Measurements from ENCODE around the gene DOCK11.

Gene DOCK11

DNA sequence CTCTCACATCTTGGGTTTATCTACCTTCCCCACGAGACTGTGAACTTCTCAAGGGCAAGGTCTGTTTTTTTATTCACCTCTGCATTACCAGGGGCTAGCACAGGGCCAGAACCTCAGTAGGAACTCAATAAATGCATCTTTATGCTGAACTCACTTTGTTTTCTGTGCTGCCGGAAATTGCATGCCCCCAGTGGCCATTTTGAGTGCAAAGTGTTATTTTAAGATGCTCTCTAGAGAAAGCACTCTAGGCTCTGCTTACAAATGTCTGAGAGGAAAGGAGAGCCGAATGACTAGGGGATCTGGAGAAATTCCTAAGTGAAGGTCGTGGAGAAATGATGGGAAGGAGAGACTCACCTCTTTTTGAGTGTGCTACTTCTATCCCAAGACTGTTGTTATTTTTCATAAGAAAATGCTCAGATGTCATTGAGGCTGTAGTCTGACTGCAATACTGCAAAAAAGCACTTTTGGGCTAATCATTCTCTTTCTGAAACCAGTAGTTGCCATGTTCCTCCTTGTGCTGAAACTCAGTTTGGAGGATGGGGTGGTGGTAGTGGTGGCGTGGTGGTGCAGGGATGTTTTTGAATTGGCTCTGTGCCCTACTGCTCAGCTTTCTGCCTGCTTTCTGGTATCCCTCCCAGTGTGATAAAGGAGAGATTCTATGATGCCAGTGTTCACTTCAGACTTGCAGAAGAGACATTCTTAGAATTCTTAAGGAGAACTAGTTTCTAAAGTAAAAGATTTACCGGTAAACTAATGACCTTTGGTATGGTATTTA, 41.3 kb downstream of the DOCK11 start:
- Mint-ChIP-seq H3K4me1 (peaks cover 50% of the 10 kb centered on the region), H3K9me3 (peaks cover 0 to 5% of the 10 kb centered on the region in 2 donors), H3K27ac (peak overlapping the region; percentile 94 to 98), H3K4me3 (peak overlapping the region; percentile 73 to 76), H3K27me3 (no peaks in the 10 kb centered on the region)
- ATAC-seq: peak; percentile 75
- peak; percentile 18 to 49 for DNase-seq

DNA sequence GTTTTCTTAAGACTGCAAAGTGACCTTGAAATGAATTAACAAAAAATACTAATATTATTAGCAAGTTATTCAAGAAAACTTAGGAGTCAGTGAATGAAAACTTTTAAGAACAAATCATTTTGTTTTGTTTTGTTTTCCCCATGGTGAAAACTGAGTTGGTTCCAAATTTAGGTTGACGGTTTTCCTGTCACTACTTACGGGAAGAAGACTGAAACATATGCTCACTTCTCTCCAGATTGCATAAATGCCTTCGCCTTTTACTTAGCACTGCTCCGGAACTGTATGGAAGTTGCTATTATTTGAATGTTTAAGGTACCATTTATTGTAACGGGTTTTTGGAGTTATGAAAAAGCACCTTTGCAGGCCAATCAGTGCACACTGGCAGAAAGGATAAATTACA, 42.8 kb downstream of the DOCK11 start:
- no peak overlapping the region for H3K27ac Mint-ChIP-seq
- H3K4me1 Mint-ChIP-seq: peaks cover 44% of the 10 kb centered on the region
- DNase-seq: no peak
- ATAC-seq: no peak
- H3K9me3 Mint-ChIP-seq: no peaks in the 10 kb centered on the region
- peak overlapping the region in 1 of 2 donors; percentile 26 for H3K4me3 Mint-ChIP-seq
- H3K27me3 Mint-ChIP-seq: no peaks in the 10 kb centered on the region

DNA sequence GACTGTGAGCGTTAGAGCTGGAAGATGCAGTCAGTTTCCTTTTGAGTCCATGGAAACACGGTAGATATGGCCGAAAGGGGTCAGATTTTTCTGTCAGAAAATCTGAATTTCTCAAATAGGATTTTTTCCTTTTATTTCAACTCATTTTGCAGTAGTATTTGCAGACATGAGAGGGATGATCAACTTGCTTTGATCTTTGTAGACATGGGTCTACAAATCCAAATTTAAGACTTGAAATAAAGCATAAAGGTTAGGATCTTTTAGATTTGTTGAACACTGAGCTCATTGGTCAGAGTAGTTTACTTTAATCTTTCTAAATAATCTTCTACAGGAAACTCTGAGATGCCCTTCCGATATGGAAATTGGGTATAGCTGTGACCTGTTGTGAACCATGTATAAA, 44.7 kb downstream of the DOCK11 start:
- no peak overlapping the region for H3K27ac Mint-ChIP-seq
- no peak overlapping the region for H3K4me3 Mint-ChIP-seq
- ATAC-seq (no peak), DNase-seq (no peak)
- H3K9me3 Mint-ChIP-seq: no peaks in the 10 kb centered on the region
- peaks cover 32% of the 10 kb centered on the region for H3K4me1 Mint-ChIP-seq
- no peaks in the 10 kb centered on the region for H3K27me3 Mint-ChIP-seq

DNA sequence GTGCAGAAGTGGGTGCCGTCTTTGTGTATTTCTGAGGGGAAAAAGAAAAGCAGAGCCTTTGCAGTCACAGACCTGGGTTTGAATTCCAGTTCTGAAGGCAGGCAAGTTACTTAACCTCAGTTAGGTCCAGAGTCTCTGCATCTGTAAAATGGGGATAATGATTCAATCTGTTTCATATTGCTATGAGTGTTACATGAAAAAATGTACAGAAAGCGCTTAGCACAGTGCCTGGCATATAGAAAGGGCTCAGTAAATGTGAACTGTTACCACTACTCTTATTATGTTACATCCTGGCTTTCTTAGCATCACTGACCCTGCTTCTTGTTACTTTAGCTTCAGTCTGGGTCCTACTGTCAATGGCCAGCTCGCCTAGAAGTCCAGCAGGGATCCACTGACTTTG, 45.9 kb downstream of the DOCK11 start:
- Mint-ChIP-seq H3K27me3 (no peaks in the 10 kb centered on the region), H3K4me3 (no peak overlapping the region), H3K4me1 (peaks cover 27% of the 10 kb centered on the region), H3K27ac (no peak overlapping the region), H3K9me3 (no peaks in the 10 kb centered on the region)
- no peak for ATAC-seq
- no peak for DNase-seq

DNA sequence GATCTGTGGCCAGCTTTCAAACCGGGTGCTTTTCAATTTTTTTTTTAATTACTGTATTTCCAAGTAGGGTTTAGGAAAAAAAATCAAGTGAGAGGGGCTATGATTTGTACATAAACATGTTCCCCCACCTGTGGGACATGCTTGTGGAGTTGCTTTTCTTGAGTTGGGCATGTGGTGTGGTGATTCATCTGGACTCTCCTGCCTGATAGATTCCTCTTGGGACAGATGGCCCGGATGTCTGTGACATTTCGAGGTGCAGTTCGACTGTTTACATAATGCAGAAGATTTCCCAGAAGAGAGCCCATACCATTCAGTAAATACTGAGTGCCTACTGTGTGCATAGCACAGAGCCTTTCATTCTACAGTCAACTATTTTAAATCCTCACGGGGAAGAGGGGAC, 49.9 kb downstream of the DOCK11 start:
- no peak for DNase-seq
- Mint-ChIP-seq H3K27me3 (no peaks in the 10 kb centered on the region), H3K4me1 (peaks cover 18% of the 10 kb centered on the region), H3K4me3 (no peak overlapping the region), H3K27ac (peak overlapping the region in 1 of 2 donors; percentile 57), H3K9me3 (no peaks in the 10 kb centered on the region)
- no peak for ATAC-seq

DNA sequence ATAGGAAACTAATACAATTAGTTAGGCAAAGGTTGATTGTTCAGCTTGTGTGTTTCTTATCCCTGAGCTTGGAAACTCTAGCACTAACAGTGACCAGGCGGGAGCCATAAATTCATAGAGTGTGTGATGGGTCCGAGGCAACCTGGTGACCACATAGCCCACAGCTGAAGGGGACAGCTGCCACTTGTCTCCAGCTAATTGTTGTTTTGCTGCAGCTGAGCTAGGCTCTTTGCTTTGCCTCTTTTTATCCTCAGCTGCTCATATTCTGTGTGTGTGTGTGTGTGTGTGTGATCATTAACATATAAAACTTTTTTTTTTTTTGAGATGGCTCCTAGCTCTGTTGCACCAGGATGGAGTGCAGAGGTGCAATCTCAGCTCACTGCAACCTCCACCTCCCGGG, 53.2 kb downstream of the DOCK11 start:
- Mint-ChIP-seq H3K27ac (no peak overlapping the region), H3K4me3 (no peak overlapping the region), H3K27me3 (no peaks in the 10 kb centered on the region), H3K9me3 (no peaks in the 10 kb centered on the region), H3K4me1 (peaks cover 23% of the 10 kb centered on the region)
- DNase-seq: no peak
- no peak for ATAC-seq

DNA sequence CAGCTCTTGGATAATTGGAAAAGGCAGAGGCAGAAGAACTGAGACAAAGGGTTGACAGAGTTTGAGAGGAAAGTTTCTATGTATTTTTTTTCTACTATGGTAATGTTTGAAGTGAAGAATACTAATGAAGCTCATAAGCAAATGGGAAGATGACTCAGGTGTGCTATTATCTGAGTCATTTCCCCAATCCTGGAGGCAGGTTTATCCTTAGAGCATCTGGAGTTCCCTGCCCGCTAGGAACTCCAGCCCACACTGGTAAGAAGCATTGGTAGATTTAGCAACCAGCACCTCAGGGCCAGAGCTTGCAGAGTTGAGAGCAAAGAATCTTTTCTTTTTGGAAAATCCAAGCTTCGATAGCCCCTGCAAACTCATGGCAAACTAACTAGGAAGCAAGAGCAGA, 55.2 kb downstream of the DOCK11 start:
- DNase-seq: no peak
- ATAC-seq: no peak
- peaks cover 32% of the 10 kb centered on the region for H3K4me1 Mint-ChIP-seq
- peak overlapping the region; percentile 72 to 87 for H3K27ac Mint-ChIP-seq
- no peak overlapping the region for H3K4me3 Mint-ChIP-seq
- H3K27me3 Mint-ChIP-seq: no peaks in the 10 kb centered on the region
- no peaks in the 10 kb centered on the region for H3K9me3 Mint-ChIP-seq

DNA sequence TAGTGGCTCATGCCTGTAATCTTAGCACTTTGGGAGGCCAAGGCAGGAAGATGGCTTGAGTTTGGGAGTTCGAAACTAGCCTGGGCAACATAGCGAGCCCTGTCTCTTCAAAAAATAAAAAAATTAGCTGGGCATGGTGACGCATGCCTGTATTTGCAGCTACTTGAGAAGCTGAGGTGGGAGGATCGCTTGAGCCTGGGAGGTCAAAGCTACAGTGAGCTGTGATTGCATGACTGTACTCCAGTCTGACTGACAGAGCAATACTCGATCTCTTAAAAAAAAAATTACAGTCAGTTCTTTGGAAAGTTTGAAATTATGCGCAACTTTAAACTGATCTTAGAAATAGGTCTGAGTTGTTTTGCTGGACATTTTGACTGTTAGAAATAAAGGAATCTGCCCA, 55.8 kb downstream of the DOCK11 start:
- no peak overlapping the region for H3K27ac Mint-ChIP-seq
- ATAC-seq (no peak), DNase-seq (no peak)
- H3K9me3 Mint-ChIP-seq: no peaks in the 10 kb centered on the region
- peaks cover 31% of the 10 kb centered on the region for H3K4me1 Mint-ChIP-seq
- H3K27me3 Mint-ChIP-seq: no peaks in the 10 kb centered on the region
- H3K4me3 Mint-ChIP-seq: no peak overlapping the region

DNA sequence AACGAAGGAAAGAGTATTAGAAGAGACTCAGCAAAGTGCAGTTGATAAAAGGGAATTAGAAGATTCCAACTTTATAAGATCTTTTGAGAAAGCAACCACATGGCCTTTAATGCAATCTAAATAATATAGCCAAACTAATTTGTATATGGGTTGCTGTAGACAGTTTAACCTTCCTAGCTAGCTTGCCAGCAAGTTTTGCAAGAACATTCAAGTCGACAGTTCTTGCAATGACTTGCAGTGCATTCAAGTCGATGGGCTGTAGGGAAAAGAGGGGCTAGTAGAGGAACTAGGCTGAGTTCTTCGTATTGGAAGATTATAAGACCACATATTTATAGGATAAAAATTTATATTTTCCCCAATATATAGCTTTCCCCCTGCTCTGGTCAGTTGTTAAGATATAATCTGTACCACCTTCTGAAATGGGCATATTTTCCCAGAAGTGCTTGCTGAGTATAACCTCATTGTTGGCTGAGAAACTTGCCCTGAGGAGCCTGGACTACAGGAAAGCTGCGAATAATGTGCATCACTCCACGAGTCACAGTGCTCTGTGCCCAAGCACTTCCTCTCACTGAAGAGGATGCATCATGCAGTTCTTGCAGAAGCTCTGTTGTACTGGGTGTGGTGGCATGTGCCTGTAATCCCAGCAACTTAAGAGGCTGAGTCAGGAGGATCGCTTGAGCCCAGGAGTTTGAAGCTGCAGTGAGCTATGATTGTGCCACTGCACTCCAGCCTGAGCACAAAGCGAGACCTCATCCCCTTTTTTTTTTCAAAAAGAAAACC, 56.7 kb downstream of the DOCK11 start:
- ATAC-seq (no peak), DNase-seq (no peak)
- H3K4me3 Mint-ChIP-seq: no peak overlapping the region
- H3K9me3 Mint-ChIP-seq: no peaks in the 10 kb centered on the region
- peak overlapping the region in 1 of 2 donors; percentile 72 for H3K27ac Mint-ChIP-seq
- H3K27me3 Mint-ChIP-seq: no peaks in the 10 kb centered on the region
- H3K4me1 Mint-ChIP-seq: peaks cover 33% of the 10 kb centered on the region

DNA sequence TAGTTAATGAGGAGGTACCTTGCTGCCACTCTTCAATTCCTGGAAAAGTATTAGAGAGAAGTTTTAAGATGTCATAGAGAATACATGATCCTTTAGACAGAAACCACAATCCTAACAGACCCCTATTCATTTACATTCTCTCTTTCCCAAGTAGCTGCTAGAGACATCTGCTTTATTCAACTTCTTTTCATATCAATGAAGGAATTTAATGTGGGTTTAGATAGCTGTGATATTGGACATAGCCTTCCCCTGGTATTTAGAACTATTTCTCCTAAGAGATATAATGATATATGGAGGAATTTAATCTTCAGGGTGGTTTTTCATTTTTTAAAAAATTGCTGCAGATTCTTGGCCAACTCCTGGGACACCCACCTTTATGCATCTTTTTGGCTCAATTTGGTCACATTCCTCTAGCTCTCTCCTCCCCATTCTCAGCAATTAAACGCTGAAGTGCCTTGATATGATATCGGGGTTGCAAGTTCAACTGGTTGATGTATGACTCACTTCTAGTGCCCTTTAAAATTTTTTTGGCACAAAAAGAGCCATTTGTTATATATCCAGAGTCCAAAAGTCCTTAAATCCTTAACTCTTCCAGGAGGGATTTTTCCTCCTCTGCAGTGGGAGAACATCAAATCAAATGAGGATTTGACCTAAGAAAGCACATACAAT, 57.6 kb downstream of the DOCK11 start:
- Mint-ChIP-seq H3K27me3 (no peaks in the 10 kb centered on the region), H3K4me3 (no peak overlapping the region), H3K4me1 (peaks cover 34% of the 10 kb centered on the region), H3K9me3 (no peaks in the 10 kb centered on the region), H3K27ac (peak overlapping the region in 1 of 2 donors; percentile 40)
- no peak for ATAC-seq
- no peak for DNase-seq

DNA sequence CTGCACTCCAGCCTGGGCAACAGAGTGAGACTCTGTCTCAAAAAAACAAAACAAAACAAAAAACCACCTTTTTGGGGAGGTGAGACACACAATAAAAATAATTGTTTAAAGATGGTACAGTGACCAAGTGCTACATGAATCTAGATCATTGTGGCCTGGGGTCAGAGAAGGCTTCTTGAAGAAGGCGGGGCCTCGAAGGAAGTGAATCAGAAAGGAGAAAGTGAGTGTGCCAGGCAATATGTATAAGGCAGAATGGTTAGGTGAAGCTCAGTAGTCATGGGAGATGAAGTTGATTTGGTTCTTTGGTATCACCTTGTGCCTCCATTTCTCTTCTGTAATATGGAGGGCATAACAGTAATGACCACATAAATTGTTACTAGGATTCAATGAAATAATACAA, 58.9 kb downstream of the DOCK11 start:
- peak in 1 of 2 donors; percentile 31 for DNase-seq
- no peak overlapping the region for H3K27ac Mint-ChIP-seq
- ATAC-seq: peak; percentile 88
- no peaks in the 10 kb centered on the region for H3K9me3 Mint-ChIP-seq
- no peaks in the 10 kb centered on the region for H3K27me3 Mint-ChIP-seq
- peaks cover 34% of the 10 kb centered on the region for H3K4me1 Mint-ChIP-seq
- no peak overlapping the region for H3K4me3 Mint-ChIP-seq

DNA sequence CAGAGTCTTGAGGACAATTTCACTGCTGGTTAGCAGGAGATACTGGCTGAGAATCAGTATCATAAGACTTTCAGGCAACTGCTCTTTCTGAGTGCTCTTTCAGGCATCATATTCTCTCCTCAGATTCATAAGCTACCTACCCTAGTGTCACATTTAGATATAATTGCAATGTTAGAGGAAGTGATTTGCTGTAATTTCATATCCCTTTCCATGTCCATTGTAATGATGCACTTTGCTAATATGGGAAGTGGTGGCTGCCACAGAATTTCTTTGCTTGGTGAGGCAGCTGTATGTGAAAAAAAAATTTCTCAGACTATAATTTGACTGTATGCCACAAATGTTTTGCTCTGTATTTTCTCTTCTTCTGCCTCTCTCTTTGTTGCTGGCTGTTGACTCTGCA, 63.3 kb downstream of the DOCK11 start:
- DNase-seq: no peak
- no peak for ATAC-seq
- no peak overlapping the region for H3K4me3 Mint-ChIP-seq
- H3K9me3 Mint-ChIP-seq: no peaks in the 10 kb centered on the region
- no peaks in the 10 kb centered on the region for H3K27me3 Mint-ChIP-seq
- H3K27ac Mint-ChIP-seq: no peak overlapping the region
- H3K4me1 Mint-ChIP-seq: peaks cover 24% of the 10 kb centered on the region

DNA sequence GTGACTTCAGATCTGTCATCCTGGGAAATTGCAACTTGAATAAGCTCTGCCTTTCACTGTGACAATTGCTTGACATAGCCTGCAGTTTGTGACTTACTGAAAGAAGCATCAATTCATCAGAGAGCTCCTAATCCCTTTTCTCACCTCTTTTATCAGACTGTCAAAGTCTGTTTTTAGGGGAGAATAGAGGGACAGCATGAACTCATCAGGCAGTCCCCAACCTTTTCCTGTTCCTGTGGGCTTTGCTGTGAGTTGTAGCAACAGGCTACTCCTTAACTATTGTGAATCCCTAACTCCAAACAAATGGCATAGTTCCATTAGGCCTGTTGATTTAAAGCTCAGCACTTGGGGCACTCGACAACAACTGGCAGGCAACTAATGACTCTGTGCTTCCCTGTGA, 64.9 kb downstream of the DOCK11 start:
- H3K4me3 Mint-ChIP-seq: peak overlapping the region in 1 of 2 donors; percentile 14
- no peak overlapping the region for H3K27ac Mint-ChIP-seq
- DNase-seq (no peak), ATAC-seq (no peak)
- H3K9me3 Mint-ChIP-seq: no peaks in the 10 kb centered on the region
- peaks cover 24% of the 10 kb centered on the region for H3K4me1 Mint-ChIP-seq
- no peaks in the 10 kb centered on the region for H3K27me3 Mint-ChIP-seq

DNA sequence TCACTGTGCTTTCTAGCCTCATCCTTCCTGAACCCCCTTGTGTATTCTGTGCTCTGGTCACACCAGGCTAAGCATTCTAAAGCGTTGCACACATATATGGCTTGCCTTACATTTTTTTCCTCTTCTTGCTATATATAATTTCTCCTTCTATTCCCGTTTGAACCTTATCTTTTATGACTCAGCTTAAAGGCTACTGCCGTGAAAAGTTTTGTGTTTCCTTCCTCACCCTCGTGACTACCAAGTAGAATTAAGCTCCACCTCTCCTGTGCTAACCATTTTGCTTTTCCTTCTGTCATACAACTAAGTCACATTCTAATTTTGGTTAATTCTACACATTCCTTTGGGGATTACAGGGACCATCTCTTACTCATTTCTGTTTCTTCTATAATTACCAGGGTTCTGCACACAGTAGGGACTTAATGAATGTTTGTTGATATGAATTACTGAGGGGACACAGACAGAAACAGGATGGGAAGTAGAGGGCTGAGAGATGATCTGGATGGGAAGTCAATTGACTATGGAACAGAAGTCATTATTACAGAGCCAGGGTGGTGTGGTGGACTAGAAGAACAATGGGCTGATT, 67.1 kb downstream of the DOCK11 start:
- Mint-ChIP-seq H3K27me3 (no peaks in the 10 kb centered on the region), H3K4me3 (no peak overlapping the region), H3K9me3 (no peaks in the 10 kb centered on the region), H3K4me1 (peaks cover 18% of the 10 kb centered on the region), H3K27ac (no peak overlapping the region)
- ATAC-seq (no peak), DNase-seq (no peak)

DNA sequence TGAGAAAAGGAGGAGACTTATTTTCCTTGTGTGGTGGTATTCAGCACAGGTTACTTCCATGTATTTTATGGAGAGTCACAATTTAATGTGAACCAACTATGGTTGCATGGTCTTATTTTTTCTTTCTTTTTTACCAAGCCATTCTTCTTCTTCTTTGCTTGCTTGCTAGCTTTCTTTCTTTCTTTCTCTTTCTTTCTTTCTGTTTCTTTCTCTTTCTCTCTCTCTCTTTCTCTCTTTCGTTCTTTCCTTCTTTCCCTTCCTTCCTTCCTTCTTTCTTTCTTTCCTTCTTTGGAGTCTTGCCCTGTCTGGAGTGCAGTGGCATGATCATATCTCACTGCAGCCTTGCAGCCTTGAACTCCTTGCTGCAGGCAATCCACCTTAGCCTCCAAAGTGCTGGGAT, 68.9 kb downstream of the DOCK11 start:
- Mint-ChIP-seq H3K4me3 (no peak overlapping the region), H3K4me1 (peaks cover 27% of the 10 kb centered on the region), H3K9me3 (no peaks in the 10 kb centered on the region), H3K27ac (no peak overlapping the region), H3K27me3 (no peaks in the 10 kb centered on the region)
- DNase-seq (no peak), ATAC-seq (no peak)

DNA sequence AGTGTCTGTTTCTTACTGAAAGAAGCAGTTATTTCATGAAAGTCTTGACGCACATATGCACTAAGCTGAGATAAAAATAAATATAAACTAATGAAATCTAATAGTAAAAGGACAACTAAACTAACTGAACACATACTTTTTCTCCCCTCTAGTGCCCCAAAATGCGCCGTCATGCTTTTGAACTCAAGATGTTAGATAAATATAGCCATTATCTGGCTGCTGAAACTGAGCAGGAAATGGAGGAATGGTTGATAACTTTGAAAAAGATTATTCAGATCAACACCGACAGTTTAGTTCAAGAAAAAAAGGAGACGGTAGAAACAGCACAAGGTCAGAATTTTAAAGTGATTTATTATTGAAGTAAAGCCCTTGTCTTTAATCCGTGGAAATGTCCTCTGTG, 70.2 kb downstream of the DOCK11 start:
- DNase-seq (no peak), ATAC-seq (no peak)
- Mint-ChIP-seq H3K4me3 (no peak overlapping the region), H3K27me3 (no peaks in the 10 kb centered on the region), H3K9me3 (no peaks in the 10 kb centered on the region), H3K27ac (no peak overlapping the region), H3K4me1 (peaks cover 27% of the 10 kb centered on the region)

All from stimulated activated naive CD8-positive, alpha-beta T cell treated with anti-CD3 and anti-CD28 coated beads, Interleukin-15, amount 100 ng/mL, for 72 hours (primary cell).